RWPE1 (cell line): ENCODE measurements around the gene MOB3A.
"Not testable (repeated sequence)": the region's sequence is repeated elsewhere in the genome, so short reads cannot be mapped to it uniquely, and the experiment has no call there.

Experiments used
- CTCF ChIA-PET: fragments of 350-600 bp; sonication (Branson Sonifier 250); formaldehyde crosslinking; extraction: SDS; loops from one replicate; lab custom pipeline; 2021; lab: Yijun Ruan, JAX
- POLR2A ChIA-PET: fragments of 400-600 bp; formaldehyde crosslinking; extraction: SDS; loops from one replicate; lab custom pipeline; 2020; ENCODE audit warnings: antibody characterized with exemption; ENCODE audit not compliant: low non-redundant PET; lab: Yijun Ruan, JAX
- DNase-seq: peaks from one replicate; pipeline ENCODE4 v3.0.0; 2012; ENCODE audit warnings: low spot score
- H3K27ac ChIP-seq: fragments of 450-650 bp; 2 replicates; pipeline ENCODE4 v1.5.1; 2017
- CTCF ChIP-seq: fragments of 450-650 bp; conservative IDR thresholded peaks from 2 replicates; pipeline ENCODE4 v1.5.1; 2017; ENCODE audit warnings: low read depth, mild to moderate bottlenecking

Gene MOB3A

GRCh38 chr19:2034729-2035589 is 61.2 kb downstream of the MOB3A start:
- POLR2A ChIA-PET = interaction anchor here (0.6 to 0.7 kb wide), 2 partner anchors 15 to 143 kb away, joined by 4 to 5 read pairs; no protein-coding TSS in a partner anchor
- H3K27ac ChIP-seq = peak overlapping the region; percentile 99
- CTCF ChIA-PET = interaction anchor here (0.6 to 1.1 kb wide), 3 partner anchors 14 to 35 kb away, joined by 3 to 5 read pairs (median 3); no protein-coding TSS in a partner anchor
- DNase-seq = peak; percentile 64
- TF ChIP-seq CTCF = no peak

- peak overlapping the region; percentile 99 for H3K27ac ChIP-seq
- DNase-seq, POLR2A ChIA-PET: not testable (repeated sequence)
- CTCF ChIA-PET = interaction anchor here (0.8 kb wide), 1 partner anchor 36 kb away, joined by 3 read pairs; no protein-coding TSS in a partner anchor
Measured at GRCh38 chr19:2034253-2034652, 61.9 kb downstream of the MOB3A start.

GRCh38 chr19:2033825-2034159 is 62.3 kb downstream of the MOB3A start:
- H3K27ac ChIP-seq = peak overlapping the region; percentile 99
- CTCF ChIA-PET = interaction anchor here (0.8 kb wide), 1 partner anchor 36 kb away, joined by 3 read pairs; no protein-coding TSS in a partner anchor
- POLR2A ChIA-PET = no interaction called here
- no peak for DNase-seq
- TF ChIP-seq CTCF = no peak

- ChIA-PET CTCF (interaction anchor here (0.6 to 1.2 kb wide), 2 partner anchors 103 to 604 kb away, joined by 3 read pairs; no protein-coding TSS in a partner anchor), POLR2A (interaction anchor here (0.5 kb wide), 1 partner anchor 241 kb away, joined by 4 read pairs; no protein-coding TSS in a partner anchor)
- peak overlapping the region; percentile 99 for H3K27ac ChIP-seq
- no peak for DNase-seq
- no peak for TF ChIP-seq CTCF
Measured at GRCh38 chr19:2033115-2033824, 62.9 kb downstream of the MOB3A start.

GRCh38 chr19:2032296-2032941 is 63.7 kb downstream of the MOB3A start:
- POLR2A ChIA-PET = interaction anchor here (0.6 kb wide), 1 partner anchor 10 kb away, joined by 4 read pairs; no protein-coding TSS in a partner anchor
- H3K27ac ChIP-seq = peak overlapping the region; percentile 99
- DNase-seq = peak; percentile 81
- no peak for TF ChIP-seq CTCF
- CTCF ChIA-PET = interaction anchor here (0.6 to 1.2 kb wide), 4 partner anchors 13 to 605 kb away, joined by 3 to 4 read pairs (median 3); no protein-coding TSS in a partner anchor

- H3K27ac ChIP-seq = peak overlapping the region; percentile 99
- no peak for DNase-seq
- no peak for TF ChIP-seq CTCF
- CTCF ChIA-PET = no interaction called here
- POLR2A ChIA-PET = no interaction called here
Measured at GRCh38 chr19:2027361-2027760, 68.8 kb downstream of the MOB3A start.
